GM23338 (cell line): ENCODE results near the gene GHR. TPM values are rescaled to one million over a fixed set of nuclear protein-coding genes. Genes with fewer than 3 reads are reported as not detected.

ENCODE experiments used
- ATAC-seq: fragments of 200-7000 bp; cut with Tn5 transposase; 3 replicates; pipeline ENCODE4 v1.9.1; 2020
- DNase-seq: peaks from one replicate; pipeline ENCODE4 v3.0.0-alpha.2; 2015; ENCODE audit warnings: low spot score
- H2AFZ ChIP-seq: fragments of 200-600 bp; sonication (generic); 2 replicates; pipeline ENCODE4 v1.8.0; 2016; ENCODE audit warnings: antibody characterized with exemption, mild to moderate bottlenecking, moderate library complexity
- H3F3A ChIP-seq: fragments of 200-600 bp; sonication (generic); replicated peaks from 2 replicates; pipeline ENCODE4 v1.8.0; 2017; ENCODE audit warnings: antibody characterized with exemption, mixed run types, low read depth
- H3K27ac ChIP-seq: fragments of 200-600 bp; sonication (generic); 2 replicates; pipeline ENCODE4 v1.6.1; 2016; ENCODE audit warnings: low read depth
- H3K27me3 ChIP-seq: fragments of 200-600 bp; sonication (generic); 2 replicates; pipeline ENCODE4 v1.8.0; 2016; ENCODE audit warnings: mild to moderate bottlenecking, mixed run types, moderate library complexity; ENCODE audit not compliant: insufficient read depth
- H3K36me3 ChIP-seq: fragments of 200-600 bp; sonication (generic); 2 replicates; pipeline ENCODE4 v1.8.0; 2016; ENCODE audit warnings: mild to moderate bottlenecking; ENCODE audit not compliant: insufficient read depth
- H3K4me1 ChIP-seq: fragments of 200-600 bp; sonication (generic); 2 replicates; pipeline ENCODE4 v1.8.0; 2016; ENCODE audit warnings: mild to moderate bottlenecking, moderate library complexity; ENCODE audit not compliant: insufficient read depth
- H3K4me2 ChIP-seq: fragments of 200-600 bp; sonication (generic); 2 replicates; pipeline ENCODE4 v1.7.1; 2017; ENCODE audit warnings: mixed run types
- H3K4me3 ChIP-seq: fragments of 200-600 bp; sonication (generic); 2 replicates; pipeline ENCODE4 v1.6.1; 2016; ENCODE audit warnings: mixed run types
- H3K79me2 ChIP-seq: fragments of 200-600 bp; sonication (generic); replicated peaks from 2 replicates; pipeline ENCODE4 v1.8.0; 2017; ENCODE audit warnings: mild to moderate bottlenecking; ENCODE audit not compliant: insufficient read depth
- H3K9me2 ChIP-seq: fragments of 200-600 bp; sonication (generic); 2 replicates; pipeline ENCODE4 v1.8.0; 2017; ENCODE audit not compliant: insufficient read depth
- H4K20me1 ChIP-seq: fragments of 200-600 bp; sonication (generic); replicated peaks from 2 replicates; pipeline ENCODE4 v1.8.0; 2017; ENCODE audit warnings: mild to moderate bottlenecking; ENCODE audit not compliant: insufficient read depth
- H3K27ac Mint-ChIP-seq: 2 replicates; pipeline ENCODE4 v1.8.0; 2020; ENCODE audit warnings: inconsistent platforms, mild to moderate bottlenecking, moderate library complexity, mixed read lengths
- H3K27me3 Mint-ChIP-seq: 3 replicates; pipeline ENCODE4 v1.8.0; 2022; ENCODE audit warnings: low read depth, mild to moderate bottlenecking, moderate library complexity, mixed read lengths, inconsistent platforms; ENCODE audit not compliant: insufficient read depth, poor library complexity
- H3K36me3 Mint-ChIP-seq: 3 replicates; pipeline ENCODE4 v1.8.0; 2021; ENCODE audit warnings: low read depth, mild to moderate bottlenecking, inconsistent platforms, moderate library complexity, mixed read lengths
- H3K4me1 Mint-ChIP-seq: 3 replicates; pipeline ENCODE4 v1.8.0; 2020; ENCODE audit warnings: mild to moderate bottlenecking, inconsistent platforms, mixed read lengths
- H3K4me3 Mint-ChIP-seq: 3 replicates; pipeline ENCODE4 v1.8.0; 2021; ENCODE audit warnings: moderate library complexity, mild to moderate bottlenecking, inconsistent platforms, mixed read lengths
- H3K9me3 Mint-ChIP-seq: 3 replicates; pipeline ENCODE4 v1.8.0; 2020; ENCODE audit warnings: moderate library complexity, mild to moderate bottlenecking, inconsistent platforms, mixed read lengths
- CREB1 ChIP-seq: fragments of 250-450 bp; sonication (Bioruptor Pico); IDR thresholded peaks from 2 replicates; pipeline ENCODE4 v1.5.0; 2020; ENCODE audit warnings: low read depth, mild to moderate bottlenecking, moderate library complexity
- EZH2phosphoT487 ChIP-seq: fragments of 200-600 bp; sonication (generic); IDR thresholded peaks from one replicate; pipeline ENCODE4 v1.8.1; 2018; ENCODE audit warnings: antibody characterized with exemption; ENCODE audit not compliant: unreplicated experiment
- JUNB ChIP-seq: IDR thresholded peaks from one replicate; pipeline ENCODE4 v1.6.1; 2016; ENCODE audit warnings: antibody characterized with exemption; ENCODE audit not compliant: unreplicated experiment
- ZNF114 ChIP-seq: fragments of 250-450 bp; sonication (Bioruptor Pico); IDR thresholded peaks from 2 replicates; pipeline ENCODE4 v1.5.0; 2020; ENCODE audit warnings: mild to moderate bottlenecking, moderate library complexity
- ZNF462 ChIP-seq: fragments of 250-450 bp; sonication (Bioruptor Pico); IDR thresholded peaks from 2 replicates; pipeline ENCODE4 v1.5.0; 2020; ENCODE audit warnings: mild to moderate bottlenecking, moderate library complexity
- polyA plus RNA-seq: library from polyadenylated mRNA; unstranded; fragments of >200 nt; fragmentation: Nextera tagmentation; extraction: Ambion mirVana; gene quantifications from 2 replicates; pipeline ENCODE4 v1.2.1, GENCODE V29; 2016
- total RNA-seq: library from RNA; depleted of rRNA; stranded (reverse); fragments of >200 nt; shearing (Covaris generic); gene quantifications from 2 replicates; pipeline ENCODE4 v1.2.3, GENCODE V29; 2014
- TF ChIP-seq, protein P1 (sequence below): IDR thresholded peaks from 2 replicates; pipeline ENCODE4 v1.6.1; 2016; ENCODE audit warnings: antibody characterized with exemption

Gene GHR
- total and polyA plus RNA-seq, 2 experiments from 2014 or later = 0.21 to 1.9 TPM

- H3K4me3 ChIP-seq = no peak overlapping the region
- no peak for TF ChIP-seq CREB1
- TF ChIP-seq EZH2phosphoT487 = no peak
- TF ChIP-seq ZNF114 = no peak
- TF ChIP-seq JUNB = no peak
- TF ChIP-seq, protein P1, sequence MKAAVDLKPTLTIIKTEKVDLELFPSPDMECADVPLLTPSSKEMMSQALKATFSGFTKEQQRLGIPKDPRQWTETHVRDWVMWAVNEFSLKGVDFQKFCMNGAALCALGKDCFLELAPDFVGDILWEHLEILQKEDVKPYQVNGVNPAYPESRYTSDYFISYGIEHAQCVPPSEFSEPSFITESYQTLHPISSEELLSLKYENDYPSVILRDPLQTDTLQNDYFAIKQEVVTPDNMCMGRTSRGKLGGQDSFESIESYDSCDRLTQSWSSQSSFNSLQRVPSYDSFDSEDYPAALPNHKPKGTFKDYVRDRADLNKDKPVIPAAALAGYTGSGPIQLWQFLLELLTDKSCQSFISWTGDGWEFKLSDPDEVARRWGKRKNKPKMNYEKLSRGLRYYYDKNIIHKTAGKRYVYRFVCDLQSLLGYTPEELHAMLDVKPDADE = no peak
- no peak for TF ChIP-seq ZNF462 (CRISPR knock-in tag)
- no peaks in the 10 kb centered on the region for H3K36me3 Mint-ChIP-seq
- no peaks in the 10 kb centered on the region for H3K27me3 Mint-ChIP-seq
- H3K27ac ChIP-seq = no peak overlapping the region
- no peak overlapping the region for H3K27ac Mint-ChIP-seq
- no peaks in the 10 kb centered on the region for H3K4me1 Mint-ChIP-seq
- H3K4me2 ChIP-seq = no peak overlapping the region
- no peaks in the 10 kb centered on the region for H3K79me2 ChIP-seq
- H3K4me1 ChIP-seq = no peaks in the 10 kb centered on the region
- H4K20me1 ChIP-seq = no peaks in the 10 kb centered on the region
- no peaks in the 10 kb centered on the region for H3K27me3 ChIP-seq
- H3F3A ChIP-seq = no peaks in the 10 kb centered on the region
- no peaks in the 10 kb centered on the region for H3K9me2 ChIP-seq
- no peak overlapping the region for H3K4me3 Mint-ChIP-seq
- DNase-seq (no peak), ATAC-seq (no peak)
- no peaks in the 10 kb centered on the region for H3K36me3 ChIP-seq
- H3K9me3 Mint-ChIP-seq = no peaks in the 10 kb centered on the region; the same call in 2 of the 3 replicates
- H2AFZ ChIP-seq = no peak overlapping the region
Observed at GRCh38 chr5:42650084-42650483, 226.8 kb downstream of the GHR start.
